Activated CD8-positive, alpha-beta T cell treated with anti-CD3 and anti-CD28 coated beads for 36 hours (primary cell): ENCODE results near the gene EIF4G3. TPM values are rescaled to one million over a fixed set of nuclear protein-coding genes. Genes with fewer than 3 reads are reported as not detected.

Experiments
- ATAC-seq: fragments of 200-7000 bp; cut with Tn5 transposase; one replicate; pipeline ENCODE4 v1.10.0; 2021; ENCODE audit warnings: mild to moderate bottlenecking, moderate library complexity
- CTCF ChIA-PET: fragments of 350-600 bp; sonication (Branson Sonifier 250); formaldehyde crosslinking; loops from one replicate; lab custom pipeline; 2021; ENCODE audit warnings: antibody characterized with exemption; lab: Charles Lee
- POLR2A ChIA-PET: fragments of 350-600 bp; sonication (Branson Sonifier 250); formaldehyde crosslinking; loops from one replicate; lab custom pipeline; 2021; ENCODE audit warnings: antibody characterized with exemption; lab: Charles Lee
- DNase-seq: peaks from one replicate; pipeline ENCODE4 v3.0.0-alpha.2; 2020
- H3K27ac Mint-ChIP-seq: one replicate; pipeline ENCODE4 v1.8.0; 2021; ENCODE audit warnings: mild to moderate bottlenecking, mixed read lengths
- H3K27me3 Mint-ChIP-seq: one replicate; pipeline ENCODE4 v1.8.0; 2021; ENCODE audit warnings: mixed read lengths
- H3K36me3 Mint-ChIP-seq: one replicate; pipeline ENCODE4 v1.8.0; 2021; ENCODE audit warnings: low read depth, mixed read lengths
- H3K4me1 Mint-ChIP-seq: one replicate; pipeline ENCODE4 v1.8.0; 2021; ENCODE audit warnings: low read depth, mixed read lengths
- H3K4me3 Mint-ChIP-seq: one replicate; pipeline ENCODE4 v1.8.0; 2021; ENCODE audit warnings: mild to moderate bottlenecking, moderate library complexity, mixed read lengths
- H3K9me3 Mint-ChIP-seq: one replicate; pipeline ENCODE4 v1.8.0; 2021; ENCODE audit warnings: mixed read lengths
- CTCF ChIP-seq: fragments of 200-600 bp; IDR thresholded peaks from one replicate; pipeline ENCODE4 v1.8.0; 2022; ENCODE audit warnings: antibody characterized with exemption, mild to moderate bottlenecking
- intact Hi-C: fragments of 100-400 bp; cut with micrococcal nuclease; formaldehyde crosslinking; loops from one replicate; pipeline ENCODE4 v1.10.0; 2022
- total RNA-seq, 2 experiments: library from RNA; stranded (reverse); gene quantifications; one replicate each; pipeline ENCODE4 v1.2.3, GENCODE V29; 2021

The EIF4G3 gene
- total RNA-seq, 2 experiments from 2014 or later = 48.2 to 48.4 TPM

- DNase-seq (no peak), ATAC-seq (no peak)
- H3K27me3 Mint-ChIP-seq = no peaks in the 10 kb centered on the region
- H3K27ac Mint-ChIP-seq = no peak overlapping the region
- ChIA-PET CTCF (no interaction called here), POLR2A (no interaction called here)
- intact Hi-C loops = no loop called here
- H3K36me3 Mint-ChIP-seq = peaks cover 5% of the 10 kb centered on the region
- no peaks in the 10 kb centered on the region for H3K4me1 Mint-ChIP-seq
- H3K4me3 Mint-ChIP-seq = no peak overlapping the region
- no peaks in the 10 kb centered on the region for H3K9me3 Mint-ChIP-seq
- TF ChIP-seq CTCF = no peak
These were observed 139.6 kb downstream of the EIF4G3 start for GRCh38 chr1:21037091-21037490.

- Mint-ChIP-seq H3K9me3 (no peaks in the 10 kb centered on the region), H3K27ac (no peak overlapping the region), H3K4me1 (no peaks in the 10 kb centered on the region), H3K27me3 (no peaks in the 10 kb centered on the region), H3K36me3 (peaks cover 5% of the 10 kb centered on the region), H3K4me3 (no peak overlapping the region)
- ChIA-PET CTCF (no interaction called here), POLR2A (no interaction called here)
- intact Hi-C loops = no loop called here
- no peak for TF ChIP-seq CTCF
- ATAC-seq (no peak), DNase-seq (no peak)
These were observed 140.9 kb downstream of the EIF4G3 start for GRCh38 chr1:21035794-21036193.

GRCh38 chr1:21034725-21035628, 141.7 kb downstream of the EIF4G3 start:
- intact Hi-C loops = no loop called here
- Mint-ChIP-seq H3K27me3 (no peaks in the 10 kb centered on the region), H3K27ac (no peak overlapping the region), H3K9me3 (no peaks in the 10 kb centered on the region), H3K4me1 (no peaks in the 10 kb centered on the region), H3K36me3 (peaks cover 5% of the 10 kb centered on the region), H3K4me3 (no peak overlapping the region)
- no peak for TF ChIP-seq CTCF
- ATAC-seq (no peak), DNase-seq (no peak)
- POLR2A ChIA-PET = no interaction called here
- CTCF ChIA-PET = no interaction called here

DNA sequence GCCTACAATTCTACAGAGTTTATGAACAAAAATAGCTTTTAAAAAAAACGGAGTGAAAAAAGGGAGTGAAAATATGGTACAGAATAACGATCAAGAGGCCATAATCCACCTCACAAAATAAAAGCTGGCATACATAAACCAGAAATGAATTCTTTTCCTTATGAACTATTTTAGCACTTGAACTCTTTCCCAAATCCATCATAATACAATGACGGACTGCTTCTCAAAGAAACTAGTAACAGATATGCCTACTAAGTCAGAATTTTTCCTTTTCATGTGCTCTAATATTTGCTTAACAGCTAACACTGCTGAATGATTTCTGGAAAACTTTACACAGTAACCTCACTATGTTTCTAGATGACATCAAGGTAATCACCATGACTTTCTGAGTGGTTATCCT, 144.0 kb downstream of the EIF4G3 start:
- intact Hi-C loops = no loop called here
- TF ChIP-seq CTCF = no peak
- H3K27ac Mint-ChIP-seq = no peak overlapping the region
- POLR2A ChIA-PET = interaction anchor here (1.4 kb wide), 1 partner anchor 12 kb away, joined by 4 read pairs; no protein-coding TSS in a partner anchor
- no peaks in the 10 kb centered on the region for H3K27me3 Mint-ChIP-seq
- H3K9me3 Mint-ChIP-seq = no peaks in the 10 kb centered on the region
- H3K36me3 Mint-ChIP-seq = peaks cover 8% of the 10 kb centered on the region
- H3K4me3 Mint-ChIP-seq = no peak overlapping the region
- ATAC-seq = no peak
- CTCF ChIA-PET = interaction anchor here (0.9 kb wide), 1 partner anchor 16 kb away, joined by 3 read pairs; no protein-coding TSS in a partner anchor
- no peaks in the 10 kb centered on the region for H3K4me1 Mint-ChIP-seq
- DNase-seq = no peak

DNA sequence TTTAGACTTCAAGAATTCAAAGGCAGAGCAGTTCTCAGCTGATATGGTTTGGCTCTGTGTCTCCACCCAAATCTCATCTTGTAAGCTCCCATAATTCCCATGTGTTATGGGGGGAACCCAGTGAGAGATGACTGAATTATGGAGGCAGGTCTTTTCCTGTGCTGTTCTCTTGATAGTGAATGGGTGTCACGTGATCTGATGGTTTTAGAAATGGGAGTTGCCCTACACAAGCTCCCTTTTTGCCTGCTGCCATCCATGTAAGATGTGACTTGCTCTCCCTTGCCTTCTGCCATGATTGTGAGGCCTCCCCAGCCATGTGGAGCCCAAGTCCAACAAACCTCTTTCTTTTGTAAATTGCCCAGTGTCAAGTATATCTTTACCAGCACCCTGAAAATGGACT, 146.5 kb downstream of the EIF4G3 start:
- DNase-seq = no peak
- H3K27ac Mint-ChIP-seq = no peak overlapping the region
- H3K4me3 Mint-ChIP-seq = no peak overlapping the region
- no peaks in the 10 kb centered on the region for H3K4me1 Mint-ChIP-seq
- POLR2A ChIA-PET = no interaction called here
- no peak for ATAC-seq
- CTCF ChIA-PET = no interaction called here
- H3K27me3 Mint-ChIP-seq = no peaks in the 10 kb centered on the region
- no peaks in the 10 kb centered on the region for H3K9me3 Mint-ChIP-seq
- no peak for TF ChIP-seq CTCF
- intact Hi-C loops = no loop called here
- H3K36me3 Mint-ChIP-seq = peaks cover 3% of the 10 kb centered on the region
